DMS 273 (cell line): ENCODE results near the gene INPP5A.

ENCODE experiments used
- DNase-seq: peaks from one replicate; lab custom pipeline; 2025; ENCODE audit not compliant: unreplicated experiment; lab: John Stamatoyannopoulos, UW

Gene INPP5A

DNA sequence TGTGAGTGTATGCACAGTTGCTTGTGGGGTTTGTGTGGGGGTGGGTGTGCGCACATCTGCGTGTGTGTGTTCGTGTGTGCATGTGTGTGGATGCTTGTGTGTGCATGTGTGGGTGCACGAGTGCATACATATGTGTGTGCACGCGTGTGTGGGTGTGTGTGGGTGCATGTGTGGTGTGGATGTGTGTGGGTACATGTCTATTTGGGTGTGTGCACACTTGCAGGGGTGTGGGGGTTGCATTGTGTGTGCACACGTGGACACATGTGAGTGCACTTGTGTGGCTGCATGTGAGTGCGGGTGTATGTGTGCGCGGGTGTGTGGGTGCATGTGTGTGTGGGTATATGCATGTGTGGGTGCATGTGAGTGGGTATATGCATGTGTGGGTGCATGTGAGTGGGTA, 174.7 kb downstream of the INPP5A start:
- DNase-seq, result no peak

DNA sequence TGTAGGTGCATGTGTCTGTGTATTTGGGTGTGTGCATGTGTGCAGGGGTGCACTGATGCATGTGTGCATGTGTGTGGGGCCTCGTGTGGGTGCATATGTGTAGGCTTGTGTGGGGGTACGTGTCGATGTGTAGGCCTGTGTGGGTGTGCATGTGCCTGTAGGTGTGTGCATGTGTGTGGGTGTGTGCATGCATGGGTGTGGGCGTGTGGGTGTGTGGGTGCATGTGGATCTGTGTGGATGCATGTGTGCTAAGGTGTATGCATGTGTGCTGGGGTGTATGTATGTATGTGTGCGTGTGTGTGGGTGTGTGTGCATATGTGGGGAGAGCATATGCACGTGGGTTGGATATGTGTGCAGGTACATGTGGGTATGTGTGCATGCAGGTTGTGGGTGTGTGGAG, 175.2 kb downstream of the INPP5A start:
- no peak for DNase-seq

GRCh38 chr10:132713421-132714095, 176.0 kb downstream of the INPP5A start:
- no peak for DNase-seq

- DNase-seq, result no peak
Observed at GRCh38 chr10:132714096-132714985, 176.8 kb downstream of the INPP5A start.

DNA sequence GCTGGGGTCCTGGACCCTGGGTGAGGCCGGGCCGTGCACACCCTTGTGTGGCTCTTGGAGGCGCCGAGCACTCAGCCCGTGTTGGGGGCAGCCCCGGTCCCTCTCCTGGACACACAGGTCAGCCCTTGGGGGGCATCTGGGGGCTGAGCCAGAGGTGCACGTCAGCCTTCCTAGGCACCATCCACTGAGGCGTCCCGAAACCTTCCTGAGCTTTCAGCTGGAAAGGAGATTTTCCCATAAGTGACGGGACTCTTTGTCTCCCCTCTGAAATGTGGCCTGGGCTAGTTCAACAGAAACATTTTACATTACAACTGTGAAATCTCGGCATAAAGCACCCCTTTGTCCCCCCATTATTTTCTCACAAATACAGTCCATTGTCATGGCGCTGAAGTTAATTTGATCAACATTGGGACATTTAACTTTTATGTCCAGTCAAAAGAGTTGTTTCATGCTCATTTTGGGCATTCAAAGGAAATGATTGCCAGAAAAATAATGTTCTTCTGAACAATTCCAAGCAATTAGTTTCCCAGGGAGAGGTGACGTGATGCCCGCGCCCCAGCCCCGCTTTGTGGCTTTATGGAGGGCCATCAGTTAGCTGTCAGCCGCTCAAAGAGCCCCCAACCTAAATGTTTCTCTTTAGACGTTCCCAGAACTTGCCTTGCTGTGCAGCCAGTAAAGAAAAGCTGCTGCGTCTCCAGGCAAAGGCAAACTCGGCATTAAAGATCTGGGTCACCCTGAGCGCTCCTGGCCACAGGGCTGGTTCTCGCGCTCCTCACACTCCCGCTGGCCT, 177.6 kb downstream of the INPP5A start:
- no peak for DNase-seq

GRCh38 chr10:132715776-132716680, 178.4 kb downstream of the INPP5A start:
- no peak for DNase-seq

- DNase-seq, result no peak
Observed at GRCh38 chr10:132716691-132717490, 179.3 kb downstream of the INPP5A start.

GRCh38 chr10:132721725-132722124, 184.1 kb downstream of the INPP5A start:
- DNase-seq, result no peak

DNA sequence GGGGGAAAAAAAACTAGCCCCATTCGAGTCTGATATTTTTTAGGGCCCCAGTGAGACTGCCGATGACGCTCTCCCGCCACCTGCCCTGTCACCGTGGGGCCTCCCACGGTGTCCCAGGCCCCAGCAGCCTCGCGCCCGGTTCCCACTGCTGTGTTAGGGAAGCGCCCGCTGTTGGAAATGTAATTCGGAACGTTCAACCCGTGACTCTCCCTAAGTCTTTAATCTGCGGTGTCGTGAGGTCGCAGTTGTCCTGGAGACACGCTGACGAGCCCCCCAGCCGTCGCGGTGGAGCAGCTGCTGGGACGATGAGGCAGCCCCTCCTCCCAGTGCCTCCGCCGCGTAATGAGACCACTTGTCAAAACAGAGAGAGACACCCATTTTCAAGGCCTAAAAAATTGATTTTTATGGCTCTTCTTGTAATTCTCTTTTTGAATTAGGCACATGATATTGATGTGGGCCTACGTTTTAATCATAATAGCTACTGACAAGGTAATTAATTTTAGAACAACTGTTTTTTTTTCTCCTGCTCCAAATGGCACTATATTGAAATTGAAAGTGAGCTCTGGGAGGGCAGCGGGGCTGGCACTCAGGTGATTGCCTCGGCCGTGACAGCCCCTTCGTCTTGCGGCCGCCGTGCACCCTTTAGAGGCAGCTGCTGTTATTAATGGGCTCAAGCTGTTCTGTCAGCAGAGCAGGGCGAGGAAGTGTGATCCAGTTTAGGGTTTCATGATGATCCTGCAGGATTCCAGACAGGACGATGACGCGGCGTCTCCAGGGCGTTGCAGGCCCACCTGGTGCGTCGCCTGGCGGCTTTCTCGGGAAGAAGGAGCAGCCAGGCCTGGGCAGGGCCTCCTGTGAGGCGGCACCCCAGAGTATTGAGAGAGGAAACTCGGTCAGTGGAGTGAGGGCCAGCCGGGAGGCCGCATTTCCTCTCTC, 185.1 kb downstream of the INPP5A start:
- DNase-seq, result no peak

GRCh38 chr10:132723330-132723970, 185.9 kb downstream of the INPP5A start:
- no peak for DNase-seq

DNA sequence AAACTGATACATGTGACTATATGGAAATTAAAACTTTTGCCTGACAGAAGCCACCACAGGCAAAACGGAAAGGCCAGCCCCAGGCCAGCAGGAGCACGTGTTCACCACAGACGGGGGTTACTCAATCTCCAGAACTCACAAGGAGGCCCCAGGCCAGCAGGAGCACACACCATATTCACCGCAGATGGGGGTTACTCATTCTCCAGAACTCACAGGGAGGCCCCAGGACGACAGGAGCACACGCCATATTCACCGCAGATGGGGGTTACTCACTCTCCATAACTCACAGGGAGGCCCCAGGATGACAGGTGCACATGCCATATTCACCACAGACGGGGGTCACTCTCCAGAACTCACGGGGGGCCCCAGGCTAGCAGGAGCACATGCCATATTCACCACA, 186.9 kb downstream of the INPP5A start:
- DNase-seq, result no peak

DNA sequence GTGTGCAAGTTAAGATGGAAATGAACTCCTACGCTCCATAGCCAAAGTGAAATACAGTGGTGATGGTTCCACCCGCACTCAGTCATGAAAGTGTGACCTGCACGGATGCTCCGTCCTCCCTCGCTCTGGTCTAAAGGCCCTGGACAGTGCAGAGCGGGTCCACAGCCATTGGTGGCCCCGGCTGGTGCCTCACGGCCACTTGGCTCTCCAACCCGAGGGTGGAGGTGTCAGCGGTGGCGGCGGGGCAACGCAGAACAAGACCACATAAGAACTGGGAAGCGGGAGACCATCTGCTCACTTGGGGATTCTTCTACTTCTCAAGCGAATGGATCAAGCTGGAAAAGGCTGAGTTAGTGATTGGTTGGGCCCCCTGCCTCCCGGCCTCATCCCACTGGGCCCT, 187.6 kb downstream of the INPP5A start:
- no peak for DNase-seq

- DNase-seq, result no peak
Observed at GRCh38 chr10:132726194-132726593, 188.6 kb downstream of the INPP5A start.

DNA sequence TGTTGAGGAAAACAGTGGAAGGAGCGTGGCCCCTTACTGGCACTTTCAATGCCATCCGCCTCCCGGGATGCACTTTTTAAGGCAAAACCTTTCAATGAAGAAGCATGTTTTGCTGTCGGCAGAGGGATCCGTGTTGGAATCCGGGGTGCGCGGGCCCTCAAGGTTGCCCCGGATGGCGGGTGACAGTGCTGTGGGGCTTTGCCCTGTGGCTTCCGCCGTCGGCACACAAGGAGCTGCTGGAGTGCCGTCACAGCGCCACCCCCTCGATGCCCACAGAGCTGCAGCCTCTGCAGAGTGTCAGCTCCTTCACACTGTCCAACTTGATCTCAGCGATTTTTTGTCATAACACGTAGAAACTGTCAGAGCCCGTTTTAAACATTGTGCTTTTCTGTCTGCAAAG, 189.4 kb downstream of the INPP5A start:
- DNase-seq, result no peak

- no peak for DNase-seq
Observed at GRCh38 chr10:132727411-132727810, 189.8 kb downstream of the INPP5A start.

DNA sequence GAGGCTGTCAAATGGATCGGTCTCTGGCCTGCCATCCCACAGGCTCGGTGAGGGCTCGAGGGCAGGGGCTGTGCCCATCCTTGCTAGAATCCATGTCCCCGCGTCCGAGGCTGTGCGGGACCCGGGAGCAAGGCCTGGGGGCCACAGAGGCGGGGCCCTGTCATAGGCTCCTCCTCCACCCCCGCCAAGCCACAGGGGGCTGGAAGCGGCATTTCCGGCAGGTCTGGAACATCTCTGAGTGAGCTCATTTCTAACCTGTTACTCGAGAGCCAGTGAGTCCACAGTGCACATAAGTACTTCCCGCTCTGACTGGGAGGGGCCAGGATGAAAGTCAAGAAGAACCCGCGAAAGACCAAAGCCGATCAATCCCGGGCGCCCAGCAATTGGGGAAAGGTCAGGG, 190.7 kb downstream of the INPP5A start:
- no peak for DNase-seq

DNA sequence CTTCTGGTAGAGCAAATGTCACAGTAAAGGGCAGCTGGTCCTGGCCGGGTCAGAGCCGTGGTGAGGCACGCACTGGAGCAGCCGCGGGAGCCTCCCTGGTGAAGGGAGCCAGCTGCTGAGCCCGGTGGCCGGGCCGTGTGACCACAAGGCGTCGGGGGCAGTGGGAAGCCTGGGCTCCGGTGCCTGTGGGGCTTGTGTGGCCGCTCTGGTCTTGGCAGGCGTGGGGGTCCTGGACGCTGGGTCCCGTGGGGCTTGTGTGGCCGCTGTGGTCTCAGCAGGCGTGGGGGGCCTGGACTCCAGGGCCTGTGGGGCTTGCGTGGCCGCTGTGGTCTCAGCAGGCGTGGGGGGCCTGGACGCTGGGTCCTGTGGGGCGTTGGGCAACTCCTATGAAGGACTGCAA, 191.2 kb downstream of the INPP5A start:
- no peak for DNase-seq
